IMR-90 (cell line): Measurements from ENCODE around the gene PCSK5. TPM values are rescaled to one million over a fixed set of nuclear protein-coding genes. Genes with fewer than 3 reads are reported as not detected.

ENCODE experiments used
- ATAC-seq: fragments of 200-7000 bp; cut with Tn5 transposase; 2 replicates; pipeline ENCODE4 v1.9.1; 2020; ENCODE audit warnings: low read depth, mild to moderate bottlenecking, moderate library complexity
- BruUV-seq: library from RNA; stranded (reverse); fragments of 400-500 nt; replicated peaks from 2 replicates; lab custom pipeline; 2021; lab: Mats Ljungman, UMichigan
- CTCF ChIA-PET: fragments of 300-600 bp; formaldehyde crosslinking; extraction: SDS; loops from one replicate; lab custom pipeline; 2021; ENCODE audit warnings: antibody characterized with exemption; lab: Yijun Ruan, JAX
- POLR2A ChIA-PET: fragments of 300-600 bp; sonication (Branson Sonifier 250); formaldehyde crosslinking; loops from one replicate; lab custom pipeline; 2022; ENCODE audit warnings: antibody characterized with exemption; ENCODE audit not compliant: unreplicated experiment; lab: Charles Lee
- DNase-seq: peaks from one replicate; pipeline ENCODE4 v3.0.0; 2013
- H2AFZ ChIP-seq: replicated peaks from 2 replicates; pipeline ENCODE3; 2013; ENCODE audit warnings: low read length, mild to moderate bottlenecking; ENCODE audit not compliant: poor library complexity
- H2AK5ac ChIP-seq: 2 replicates; pipeline ENCODE4 v1.6.1; 2013; ENCODE audit warnings: low read depth, low read length, inconsistent platforms
- H2AK9ac ChIP-seq: replicated peaks from 2 replicates; pipeline ENCODE3; 2013; ENCODE audit warnings: mild to moderate bottlenecking, low read depth, low read length, moderate library complexity; ENCODE audit not compliant: poor library complexity
- H2BK120ac ChIP-seq: 2 replicates; pipeline ENCODE4 v1.6.1; 2013; ENCODE audit warnings: low read depth, low read length, inconsistent platforms
- H2BK15ac ChIP-seq: 3 replicates; pipeline ENCODE4 v1.6.1; 2013; ENCODE audit warnings: low read depth, low read length, inconsistent platforms
- H2BK20ac ChIP-seq: 2 replicates; pipeline ENCODE4 v1.6.1; 2013; ENCODE audit warnings: low read depth, mild to moderate bottlenecking, inconsistent platforms, low read length, moderate library complexity
- H2BK5ac ChIP-seq: 2 replicates; pipeline ENCODE4 v1.6.1; 2013; ENCODE audit warnings: mild to moderate bottlenecking, low read depth, low read length, inconsistent platforms; ENCODE audit not compliant: poor library complexity, severe bottlenecking
- H3K14ac ChIP-seq: replicated peaks from 2 replicates; pipeline ENCODE4 v1.6.1; 2013; ENCODE audit warnings: low read depth, low read length, inconsistent platforms
- H3K18ac ChIP-seq: 2 replicates; pipeline ENCODE4 v1.6.1; 2013; ENCODE audit warnings: low read depth, low read length, control low read depth
- H3K23ac ChIP-seq: 2 replicates; pipeline ENCODE4 v1.6.1; 2013; ENCODE audit warnings: low read depth, low read length, inconsistent platforms
- H3K27ac ChIP-seq: 2 replicates; pipeline ENCODE4 v1.5.1; 2013; ENCODE audit warnings: mild to moderate bottlenecking, control low read depth, low read length; ENCODE audit not compliant: insufficient read depth
- H3K27me3 ChIP-seq: 2 replicates; pipeline ENCODE4 v1.6.1; 2013; ENCODE audit warnings: low read length; ENCODE audit not compliant: control insufficient read depth, insufficient read depth
- H3K36me3 ChIP-seq: 2 replicates; pipeline ENCODE4 v1.6.1; 2013; ENCODE audit warnings: low read length, mixed read lengths; ENCODE audit not compliant: control insufficient read depth, insufficient read depth
- H3K4ac ChIP-seq: 2 replicates; pipeline ENCODE4 v1.6.1; 2013; ENCODE audit warnings: low read depth, low read length, inconsistent platforms
- H3K4me1 ChIP-seq: 2 replicates; pipeline ENCODE4 v1.6.1; 2013; ENCODE audit warnings: low read length, mixed read lengths; ENCODE audit not compliant: control insufficient read depth, insufficient read depth
- H3K4me2 ChIP-seq: 2 replicates; pipeline ENCODE4 v1.6.1; 2013; ENCODE audit warnings: low read depth, mild to moderate bottlenecking, control low read depth, low read length, moderate library complexity
- H3K4me3 ChIP-seq: 2 replicates; pipeline ENCODE4 v1.5.1; 2013; ENCODE audit warnings: low read depth, mild to moderate bottlenecking, control low read depth, low read length, moderate library complexity; ENCODE audit not compliant: insufficient read depth
- H3K56ac ChIP-seq: 2 replicates; pipeline ENCODE4 v1.6.1; 2013; ENCODE audit warnings: low read length, inconsistent platforms; ENCODE audit not compliant: insufficient read depth; ENCODE audit errors: extremely low read depth
- H3K79me1 ChIP-seq, 2 experiments: 2 replicates each; pipeline ENCODE4 v1.6.1; 2013; ENCODE audit warnings: low read length in 2 of 2, inconsistent platforms in 1 of 2, low read depth in 1 of 2
- H3K9ac ChIP-seq: 2 replicates; pipeline ENCODE4 v1.6.1; 2013; ENCODE audit warnings: low read depth, low read length, control low read depth
- H3K9me1 ChIP-seq: 2 replicates; pipeline ENCODE4 v1.6.1; 2013; ENCODE audit warnings: low read length, inconsistent platforms; ENCODE audit not compliant: insufficient read depth
- H3K9me3 ChIP-seq: 2 replicates; pipeline ENCODE4 v1.6.1; 2013; ENCODE audit warnings: low read length; ENCODE audit not compliant: control insufficient read depth, insufficient read depth
- H4K20me1 ChIP-seq: 2 replicates; pipeline ENCODE4 v1.6.1; 2013; ENCODE audit warnings: low read length, inconsistent platforms; ENCODE audit not compliant: insufficient read depth
- H4K5ac ChIP-seq: 2 replicates; pipeline ENCODE4 v1.6.1; 2013; ENCODE audit warnings: mild to moderate bottlenecking, low read depth, low read length, control low read depth
- H4K8ac ChIP-seq, 2 experiments: 2 replicates each; pipeline ENCODE4 v1.6.1; 2013; ENCODE audit warnings: low read depth in 2 of 2, low read length in 2 of 2, control low read depth in 1 of 2, inconsistent platforms in 1 of 2
- H4K91ac ChIP-seq: 2 replicates; pipeline ENCODE4 v1.6.1; 2013; ENCODE audit warnings: low read depth, low read length, inconsistent platforms; ENCODE audit not compliant: insufficient read depth
- BHLHE40 ChIP-seq: fragments of 150-350 bp; IDR thresholded peaks from 2 replicates; pipeline ENCODE4 v1.6.1; 2016; ENCODE audit warnings: mild to moderate bottlenecking, low read depth, low read length
- CEBPB ChIP-seq: IDR thresholded peaks from 2 replicates; pipeline ENCODE4 v1.6.1; 2012; ENCODE audit warnings: low read depth, low read length, improper control_type of control experiment
- CTCF ChIP-seq: conservative IDR thresholded peaks from 2 replicates; pipeline ENCODE4 v1.5.1; 2012; ENCODE audit warnings: mild to moderate bottlenecking, low read depth, low read length, improper control_type of control experiment
- ELK1 ChIP-seq: fragments of 150-350 bp; IDR thresholded peaks from 2 replicates; pipeline ENCODE4 v1.6.1; 2016; ENCODE audit warnings: low read depth, mild to moderate bottlenecking, low read length, moderate library complexity, borderline replicate concordance
- MXI1 ChIP-seq: IDR thresholded peaks from 2 replicates; pipeline ENCODE4 v1.6.1; 2012; ENCODE audit warnings: low read depth, mild to moderate bottlenecking, low read length, moderate library complexity, borderline replicate concordance
- NFE2L2 ChIP-seq: fragments of 150-350 bp; IDR thresholded peaks from 2 replicates; pipeline ENCODE4 v1.6.1; 2016; ENCODE audit warnings: low read depth, mild to moderate bottlenecking, low read length
- RAD21 ChIP-seq: IDR thresholded peaks from 2 replicates; pipeline ENCODE4 v1.6.1; 2012; ENCODE audit warnings: low read length, improper control_type of control experiment
- RCOR1 ChIP-seq: IDR thresholded peaks from 2 replicates; pipeline ENCODE4 v1.6.1; 2012; ENCODE audit warnings: mild to moderate bottlenecking, low read length, improper control_type of control experiment; ENCODE audit not compliant: insufficient replicate concordance
- RFX5 ChIP-seq: IDR thresholded peaks from 2 replicates; pipeline ENCODE4 v1.8.0; 2012; ENCODE audit warnings: low read depth, mild to moderate bottlenecking, low read length, moderate library complexity
- WGBS, 2 experiments: methylation state at CpG; one replicate each; pipeline versions ENCODE4 v1.1.5 to v1.1.7; 2013; ENCODE audit warnings: missing lambda C conversion rate in 2 of 2; ENCODE audit not compliant: insufficient read length in 1 of 2; ENCODE audit errors: extremely low coverage in 2 of 2; 5-methylcytosine and 5-hydroxymethylcytosine counted together
- dilution Hi-C: fragments of 300-500 bp; cut with HindIII; formaldehyde crosslinking; loops from one replicate; pipeline ENCODE4 v1.14.3; 2018; ENCODE audit warnings: low sequenced_read_pairs; ENCODE audit not compliant: unreplicated experiment
- in situ Hi-C: fragments of 300-500 bp; cut with MboI; formaldehyde crosslinking; loops from 3 replicates; pipeline ENCODE4 v1.14.3; 2019; ENCODE audit warnings: low sequenced_read_pairs, inconsistent platforms, mixed read lengths
- intact Hi-C: fragments of 100-400 bp; cut with micrococcal nuclease; formaldehyde crosslinking; loops from 2 replicates; pipeline ENCODE4 v1.10.0; 2022
- polyA plus RNA-seq, 3 experiments: library from polyadenylated mRNA; depleted of rRNA; stranded (reverse); fragments of >200 nt; gene quantifications; 2 replicates each; pipeline ENCODE4 v1.2.3, GENCODE V29; 2012; ENCODE audit warnings: low replicate concordance in 1 of 3
- total RNA-seq: library from RNA; depleted of rRNA; stranded (reverse); fragments of >200 nt; gene quantifications from 2 replicates; pipeline ENCODE4 v1.2.3, GENCODE V29; 2012

Gene PCSK5
- total and polyA plus RNA-seq, 2 of the 4 experiments (the other 2 are of a cell fraction): 1.5 to 3.0 TPM

- Histone ChIP-seq H3K27ac (no peak overlapping the region), H3K4ac (no peak overlapping the region), H3K18ac (no peak overlapping the region), H3K79me1 (no peaks in the 10 kb centered on the region), H2BK120ac (no peak overlapping the region), H3K23ac (no peak overlapping the region), H3K56ac (no peak overlapping the region), H4K91ac (no peak overlapping the region), H2BK15ac (no peak overlapping the region), H3K27me3 (no peaks in the 10 kb centered on the region; the same call in 1 of the 2 replicates), H3K4me1 (no peaks in the 10 kb centered on the region), H4K20me1 (no peaks in the 10 kb centered on the region), H3K4me2 (no peak overlapping the region), H2AK5ac (no peak overlapping the region), H2BK20ac (no peak overlapping the region), H4K5ac (no peak overlapping the region), H4K8ac (no peak overlapping the region), H3K9me3 (no peaks in the 10 kb centered on the region), H3K14ac (no peak overlapping the region), H3K9me1 (no peaks in the 10 kb centered on the region), H2AFZ (no peak overlapping the region), H2AK9ac (no peak overlapping the region), H2BK5ac (no peak overlapping the region), H3K36me3 (no peaks in the 10 kb centered on the region), H3K4me3 (no peak overlapping the region), H3K9ac (no peak overlapping the region)
- POLR2A ChIA-PET: no interaction called here
- WGBS, 2 experiments: no CpG with 5 or more reads among the region's 1 CpG
- intact Hi-C loops: no loop called here
- in situ Hi-C loops: no loop called here
- CTCF ChIA-PET: no interaction called here
- ATAC-seq (no peak), DNase-seq (no peak)
- TF ChIP-seq MXI1: no peak
- TF ChIP-seq NFE2L2: no peak
- TF ChIP-seq BHLHE40: no peak
- no peak for TF ChIP-seq CTCF
- no peak for TF ChIP-seq ELK1
- no peak for TF ChIP-seq RAD21
- no peak for TF ChIP-seq CEBPB
- TF ChIP-seq RFX5: no peak
- no peak for TF ChIP-seq RCOR1
- dilution Hi-C loops: no loop called here
- BruUV-seq: no TSS peak
Observed at GRCh38 chr9:75873712-75874111, 16.8 kb upstream of the PCSK5 start.
